HG02571 (cell line): ENCODE data around the gene NEGR1.

Experiments used
- ATAC-seq: cut with Tn5 transposase; IDR thresholded peaks from one replicate; pipeline ENCODE4 v1.9.1; 2021; ENCODE audit warnings: mild to moderate bottlenecking, moderate library complexity; ENCODE audit not compliant: unreplicated experiment

NEGR1 gene

GRCh38 chr1:72122099-72122880 is 160.0 kb downstream of the NEGR1 start:
- ATAC-seq: no peak

- no peak for ATAC-seq
Observed at GRCh38 chr1:72119491-72119890, 162.8 kb downstream of the NEGR1 start.

GRCh38 chr1:72117621-72118020 is 164.7 kb downstream of the NEGR1 start:
- no peak for ATAC-seq

- no peak for ATAC-seq
Observed at GRCh38 chr1:72115290-72115689, 167.0 kb downstream of the NEGR1 start.

GRCh38 chr1:72111662-72112061 is 170.7 kb downstream of the NEGR1 start:
- no peak for ATAC-seq

- ATAC-seq: no peak
Observed at GRCh38 chr1:72109916-72110315, 172.4 kb downstream of the NEGR1 start.

- ATAC-seq: no peak
Observed at GRCh38 chr1:72105201-72105600, 177.1 kb downstream of the NEGR1 start.

GRCh38 chr1:72101840-72102632 is 180.3 kb downstream of the NEGR1 start:
- ATAC-seq: no peak

- ATAC-seq: no peak
Observed at GRCh38 chr1:72100771-72101170, 181.6 kb downstream of the NEGR1 start.

- no peak for ATAC-seq
Observed at GRCh38 chr1:72097851-72098570, 184.3 kb downstream of the NEGR1 start.

GRCh38 chr1:72094209-72094608 is 188.1 kb downstream of the NEGR1 start:
- ATAC-seq: no peak

GRCh38 chr1:72086394-72086793 is 195.9 kb downstream of the NEGR1 start:
- ATAC-seq: no peak

- ATAC-seq: no peak
Observed at GRCh38 chr1:72075425-72075824, 206.9 kb downstream of the NEGR1 start.

- no peak for ATAC-seq
Observed at GRCh38 chr1:72066431-72066830, 215.9 kb downstream of the NEGR1 start.

GRCh38 chr1:72064196-72065075 is 217.9 kb downstream of the NEGR1 start:
- no peak for ATAC-seq

- no peak for ATAC-seq
Observed at GRCh38 chr1:72063364-72064044, 218.8 kb downstream of the NEGR1 start.

- ATAC-seq: no peak
Observed at GRCh38 chr1:72062584-72062983, 219.8 kb downstream of the NEGR1 start.

GRCh38 chr1:72060466-72061245 is 221.7 kb downstream of the NEGR1 start:
- ATAC-seq: no peak

- ATAC-seq: no peak
Observed at GRCh38 chr1:72056516-72056915, 225.8 kb downstream of the NEGR1 start.
